Measurements from ENCODE around the gene DCBLD2. TPM values are rescaled to one million over a fixed set of nuclear protein-coding genes. Genes with fewer than 3 reads are reported as not detected.
"Not testable (repeated sequence)": the region's sequence is repeated elsewhere in the genome, so short reads cannot be mapped to it uniquely, and the experiment has no call there.

Gene DCBLD2
- total RNA-seq, 2 experiments from 2014 or later = 1.3 to 2.1 TPM

- intact Hi-C loops (cut with micrococcal nuclease) = no loop called here
- Mint-ChIP-seq H3K4me3 (no peak overlapping the region), H3K36me3 (ENCODE audit: low read depth) (no peaks in the 10 kb centered on the region), H3K9me3 (no peaks in the 10 kb centered on the region), H3K27ac (no peak overlapping the region), H3K4me1 (ENCODE audit: low read depth) (no peaks in the 10 kb centered on the region), H3K27me3 (ENCODE audit: low read depth) (no peaks in the 10 kb centered on the region)
- DNase-seq = no peak
- CTCF ChIA-PET = interaction anchor here (1.2 kb wide), 1 partner anchor 283 kb away, joined by 4 read pairs; no protein-coding TSS in a partner anchor
Measured at GRCh38 chr3:98887684-98888083, 13.8 kb downstream of the DCBLD2 start.

GRCh38 chr3:98886525-98886924, 15.0 kb downstream of the DCBLD2 start:
- peaks cover 2% of the 10 kb centered on the region for H3K9me3 Mint-ChIP-seq
- no peaks in the 10 kb centered on the region for H3K27me3 Mint-ChIP-seq (ENCODE audit: low read depth)
- CTCF ChIA-PET = interaction anchor here (0.6 kb wide), 1 partner anchor 89 kb away, joined by 3 read pairs; no protein-coding TSS in a partner anchor
- H3K36me3 Mint-ChIP-seq (ENCODE audit: low read depth) = no peaks in the 10 kb centered on the region
- no peak for DNase-seq
- intact Hi-C loops (cut with micrococcal nuclease) = no loop called here
- no peak overlapping the region for H3K4me3 Mint-ChIP-seq
- no peaks in the 10 kb centered on the region for H3K4me1 Mint-ChIP-seq (ENCODE audit: low read depth)
- no peak overlapping the region for H3K27ac Mint-ChIP-seq

- intact Hi-C loops (cut with micrococcal nuclease) = no loop called here
- Mint-ChIP-seq H3K9me3 (peaks cover 2% of the 10 kb centered on the region), H3K4me3 (no peak overlapping the region), H3K4me1 (ENCODE audit: low read depth) (no peaks in the 10 kb centered on the region), H3K36me3 (ENCODE audit: low read depth) (no peaks in the 10 kb centered on the region), H3K27ac (no peak overlapping the region), H3K27me3 (ENCODE audit: low read depth) (no peaks in the 10 kb centered on the region)
- no peak for DNase-seq
- CTCF ChIA-PET = interaction anchor here (0.6 kb wide), 1 partner anchor 15 kb away, joined by 3 read pairs; no protein-coding TSS in a partner anchor
Measured at GRCh38 chr3:98885851-98886250, 15.6 kb downstream of the DCBLD2 start.

GRCh38 chr3:98884675-98885371, 16.7 kb downstream of the DCBLD2 start:
- Mint-ChIP-seq H3K4me3 (no peak overlapping the region), H3K4me1 (ENCODE audit: low read depth) (no peaks in the 10 kb centered on the region), H3K9me3 (peaks cover 2% of the 10 kb centered on the region), H3K27ac (no peak overlapping the region), H3K27me3 (ENCODE audit: low read depth) (no peaks in the 10 kb centered on the region), H3K36me3 (ENCODE audit: low read depth) (peaks cover 2% of the 10 kb centered on the region)
- intact Hi-C loops (cut with micrococcal nuclease) = no loop called here
- DNase-seq = no peak
- CTCF ChIA-PET = interaction anchor here (0.6 kb wide), 1 partner anchor 285 kb away, joined by 3 read pairs; no protein-coding TSS in a partner anchor

- CTCF ChIA-PET; H3K27me3 Mint-ChIP-seq (ENCODE audit: low read depth); DNase-seq; intact Hi-C loops (cut with micrococcal nuclease); H3K4me3 Mint-ChIP-seq; H3K27ac Mint-ChIP-seq; H3K4me1 Mint-ChIP-seq (ENCODE audit: low read depth); H3K36me3 Mint-ChIP-seq (ENCODE audit: low read depth); H3K9me3 Mint-ChIP-seq: not testable (repeated sequence)
Measured at GRCh38 chr3:98882614-98883333, 18.7 kb downstream of the DCBLD2 start.

- Mint-ChIP-seq H3K27me3 (ENCODE audit: low read depth) (no peaks in the 10 kb centered on the region), H3K4me1 (ENCODE audit: low read depth) (no peaks in the 10 kb centered on the region), H3K9me3 (no peaks in the 10 kb centered on the region), H3K27ac (no peak overlapping the region), H3K4me3 (no peak overlapping the region), H3K36me3 (ENCODE audit: low read depth) (peaks cover 10% of the 10 kb centered on the region)
- CTCF ChIA-PET = no interaction called here
- DNase-seq = no peak
- intact Hi-C loops (cut with micrococcal nuclease) = no loop called here
Measured at GRCh38 chr3:98877132-98877531, 24.4 kb downstream of the DCBLD2 start.

GRCh38 chr3:98875535-98875934, 26.0 kb downstream of the DCBLD2 start:
- intact Hi-C loops (cut with micrococcal nuclease) = no loop called here
- CTCF ChIA-PET = no interaction called here
- Mint-ChIP-seq H3K9me3 (no peaks in the 10 kb centered on the region), H3K27ac (no peak overlapping the region), H3K4me1 (ENCODE audit: low read depth) (no peaks in the 10 kb centered on the region), H3K4me3 (no peak overlapping the region), H3K36me3 (ENCODE audit: low read depth) (peaks cover 14% of the 10 kb centered on the region), H3K27me3 (ENCODE audit: low read depth) (no peaks in the 10 kb centered on the region)
- DNase-seq = no peak

- H3K27ac Mint-ChIP-seq = no peak overlapping the region
- H3K36me3 Mint-ChIP-seq (ENCODE audit: low read depth) = peaks cover 11% of the 10 kb centered on the region
- no peak overlapping the region for H3K4me3 Mint-ChIP-seq
- CTCF ChIA-PET = no interaction called here
- H3K9me3 Mint-ChIP-seq = no peaks in the 10 kb centered on the region
- DNase-seq = no peak
- H3K4me1 Mint-ChIP-seq (ENCODE audit: low read depth) = no peaks in the 10 kb centered on the region
- no peaks in the 10 kb centered on the region for H3K27me3 Mint-ChIP-seq (ENCODE audit: low read depth)
- intact Hi-C loops (cut with micrococcal nuclease) = no loop called here
Measured at GRCh38 chr3:98874602-98875249, 26.8 kb downstream of the DCBLD2 start.

- Mint-ChIP-seq H3K36me3 (ENCODE audit: low read depth) (peaks cover 10% of the 10 kb centered on the region), H3K9me3 (peaks cover 7% of the 10 kb centered on the region), H3K27me3 (ENCODE audit: low read depth) (no peaks in the 10 kb centered on the region), H3K27ac (no peak overlapping the region), H3K4me1 (ENCODE audit: low read depth) (no peaks in the 10 kb centered on the region), H3K4me3 (no peak overlapping the region)
- CTCF ChIA-PET = no interaction called here
- no peak for DNase-seq
- intact Hi-C loops (cut with micrococcal nuclease) = no loop called here
Measured at GRCh38 chr3:98869391-98869790, 32.1 kb downstream of the DCBLD2 start.

- DNase-seq; H3K27ac Mint-ChIP-seq; H3K4me1 Mint-ChIP-seq (ENCODE audit: low read depth); intact Hi-C loops (cut with micrococcal nuclease); CTCF ChIA-PET; H3K27me3 Mint-ChIP-seq (ENCODE audit: low read depth); H3K4me3 Mint-ChIP-seq: not testable (repeated sequence)
- Mint-ChIP-seq H3K36me3 (ENCODE audit: low read depth) (peaks cover 35% of the 10 kb centered on the region), H3K9me3 (peaks cover 28% of the 10 kb centered on the region)
Measured at GRCh38 chr3:98857971-98858370, 43.5 kb downstream of the DCBLD2 start.

- H3K4me1 Mint-ChIP-seq (ENCODE audit: low read depth); H3K27ac Mint-ChIP-seq; H3K4me3 Mint-ChIP-seq; intact Hi-C loops (cut with micrococcal nuclease); DNase-seq; H3K27me3 Mint-ChIP-seq (ENCODE audit: low read depth); CTCF ChIA-PET: not testable (repeated sequence)
- H3K9me3 Mint-ChIP-seq = peaks cover 22% of the 10 kb centered on the region
- H3K36me3 Mint-ChIP-seq (ENCODE audit: low read depth) = peaks cover 32% of the 10 kb centered on the region
Measured at GRCh38 chr3:98857258-98857657, 44.2 kb downstream of the DCBLD2 start.

GRCh38 chr3:98856724-98857123, 44.8 kb downstream of the DCBLD2 start:
- Mint-ChIP-seq H3K4me1 (ENCODE audit: low read depth) (no peaks in the 10 kb centered on the region), H3K9me3 (peaks cover 19% of the 10 kb centered on the region), H3K4me3 (no peak overlapping the region), H3K27ac (no peak overlapping the region), H3K27me3 (ENCODE audit: low read depth) (no peaks in the 10 kb centered on the region), H3K36me3 (ENCODE audit: low read depth) (peaks cover 28% of the 10 kb centered on the region)
- intact Hi-C loops (cut with micrococcal nuclease) = no loop called here
- CTCF ChIA-PET = no interaction called here
- no peak for DNase-seq
